Measurements from ENCODE around the gene CCDC122.
A peak's percentile ranks its signal among the peaks of the same experiment; 100 is the strongest.

- TF ChIP-seq CTCF (IDR thresholded peaks at IDR 0.05; ENCODE audit: extremely low read depth in 1 of 2, insufficient read depth in 1 of 2, low read depth in 1 of 2, low read length in 2 of 2) = peak; percentile 8 to 35
- TF ChIP-seq EZH2 (IDR thresholded peaks at IDR 0.05; ENCODE audit: borderline replicate concordance, low read depth, low read length, severe bottlenecking) = no peak
- no peak for TF ChIP-seq MAX (IDR thresholded peaks at IDR 0.05; ENCODE audit: insufficient read depth, insufficient read length)
- TF ChIP-seq POLR2AphosphoS5 (IDR thresholded peaks at IDR 0.05; ENCODE audit: insufficient read depth, low read depth, low read length) = no peak
- TF ChIP-seq FOS (IDR thresholded peaks at IDR 0.05; ENCODE audit: borderline replicate concordance, insufficient read depth, low read length) = no peak
- no peak for TF ChIP-seq POLR2A (IDR thresholded peaks at IDR 0.05; ENCODE audit: low read depth, low read length)
These were observed 91.5 kb downstream of the CCDC122 start for GRCh38 chr13:43787997-43788396.

All from endothelial cell of umbilical vein (primary cell).